CD4-positive, alpha-beta memory T cell (primary cell): ENCODE results near the gene MTIF3. TPM values are rescaled to one million over a fixed set of nuclear protein-coding genes. Genes with fewer than 3 reads are reported as not detected.

Experiments used
- CTCF ChIA-PET: fragments of 350-600 bp; sonication (Branson Sonifier 250); formaldehyde crosslinking; loops from one replicate; lab custom pipeline; 2021; ENCODE audit warnings: inconsistent platforms; ENCODE audit not compliant: partially characterized antibody; lab: Charles Lee
- POLR2A ChIA-PET: fragments of 350-600 bp; sonication (Branson Sonifier 250); formaldehyde crosslinking; loops from one replicate; lab custom pipeline; 2021; ENCODE audit not compliant: partially characterized antibody; lab: Charles Lee
- DNase-seq, 5 donors: peaks; one replicate each; pipeline versions ENCODE4 v3.0.0 to v3.0.0-alpha.2; 2020 to 2022; ENCODE audit warnings: mixed read lengths in 1 of 5
- H3K27ac ChIP-seq: one replicate; pipeline ENCODE4 v1.7.0; 2013; ENCODE audit warnings: low read depth, low read length
- H3K27me3 ChIP-seq: 2 replicates; pipeline ENCODE4 v1.7.0; 2013; ENCODE audit warnings: mild to moderate bottlenecking, low read length, moderate library complexity; ENCODE audit not compliant: insufficient read depth
- H3K36me3 ChIP-seq: 2 replicates; pipeline ENCODE4 v1.7.0; 2013; ENCODE audit warnings: mild to moderate bottlenecking, low read length, moderate library complexity; ENCODE audit not compliant: insufficient read depth
- H3K4me1 ChIP-seq: 2 replicates; pipeline ENCODE4 v1.7.0; 2013; ENCODE audit warnings: mild to moderate bottlenecking, low read length, moderate library complexity; ENCODE audit not compliant: insufficient read depth
- H3K4me3 ChIP-seq, 2 donors: one replicate each; pipeline ENCODE4 v1.7.0; 2013; ENCODE audit warnings: low read length in 2 of 2, mild to moderate bottlenecking in 1 of 2
- H3K9me3 ChIP-seq, 2 donors: one replicate each; pipeline ENCODE4 v1.7.0; 2013; ENCODE audit warnings: low read length in 2 of 2, control low read depth in 1 of 2; ENCODE audit not compliant: control insufficient read depth in 1 of 2
- H3K27ac Mint-ChIP-seq, 7 donors: one replicate each; pipeline ENCODE4 v1.8.0; 2020 to 2021; ENCODE audit warnings: mixed read lengths in 7 of 7, mild to moderate bottlenecking in 6 of 7, inconsistent platforms in 3 of 7, moderate library complexity in 3 of 7
- H3K27me3 Mint-ChIP-seq, 2 donors: one replicate each; pipeline ENCODE4 v1.8.0; 2020 to 2021; ENCODE audit warnings: mixed read lengths in 2 of 2
- H3K36me3 Mint-ChIP-seq, 2 donors: one replicate each; pipeline ENCODE4 v1.8.0; 2020 to 2021; ENCODE audit warnings: mixed read lengths in 2 of 2, inconsistent platforms in 1 of 2, mild to moderate bottlenecking in 1 of 2
- H3K4me1 Mint-ChIP-seq, 4 donors: one replicate each; pipeline ENCODE4 v1.8.0; 2020 to 2021; ENCODE audit warnings: mixed read lengths in 4 of 4, mild to moderate bottlenecking in 1 of 4
- H3K4me3 Mint-ChIP-seq, 8 donors: one replicate each; pipeline ENCODE4 v1.8.0; 2020 to 2021; ENCODE audit warnings: mixed read lengths in 8 of 8, mild to moderate bottlenecking in 7 of 8, moderate library complexity in 6 of 8, inconsistent platforms in 3 of 8
- H3K9me3 Mint-ChIP-seq, 8 donors: one replicate each; pipeline ENCODE4 v1.8.0; 2020 to 2021; ENCODE audit warnings: mixed read lengths in 8 of 8, mild to moderate bottlenecking in 5 of 8, inconsistent platforms in 3 of 8, moderate library complexity in 1 of 8
- intact Hi-C: fragments of 100-400 bp; cut with micrococcal nuclease; formaldehyde crosslinking; loops from one replicate; pipeline ENCODE4 v1.15.1; 2023
- polyA plus RNA-seq, 2 donors: library from polyadenylated mRNA; unstranded; fragments of 300-500 nt; fragmentation: Illumina TruSeq; gene quantifications; one replicate each; pipeline ENCODE4 v1.2.3, GENCODE V29; 2021
- total RNA-seq, 2 experiments: library from RNA; stranded (reverse); gene quantifications; one replicate each; pipeline ENCODE4 v1.2.3, GENCODE V29; 2021

Gene MTIF3
- total and polyA plus RNA-seq, 4 experiments from 2014 or later = 85.6 to 94.4 (median 89.4) TPM

- Histone ChIP-seq H3K36me3 (peaks cover 14% of the 10 kb centered on the region), H3K4me1 (peaks cover 67% of the 10 kb centered on the region), H3K27ac (peak overlapping the region; percentile 19), H3K9me3 (no peaks in the 10 kb centered on the region), H3K27me3 (no peaks in the 10 kb centered on the region), H3K4me3 (peak overlapping the region in 1 of 2 donors; percentile 43)
- intact Hi-C loops = loop anchor here (1.0 kb wide), 2 partner anchors 8 kb away; partner anchors contain the start of gene MTIF3
- CTCF ChIA-PET = interaction anchor here (1.1 to 4.8 kb wide), 4 partner anchors 14 to 384 kb away, joined by 4 to 57 read pairs (median 7); partner anchors contain the start of genes GTF3A and LNX2
- peak; percentile 32 to 63 (median 39) for DNase-seq
- H3K4me1 Mint-ChIP-seq = peaks cover 40 to 80% (median 59%) of the 10 kb centered on the region in 4 donors
- H3K27me3 Mint-ChIP-seq = no peaks in the 10 kb centered on the region
- H3K36me3 Mint-ChIP-seq = peaks cover 27 to 43% of the 10 kb centered on the region in 2 donors
- H3K4me3 Mint-ChIP-seq = peak overlapping the region; percentile 53 to 85 (median 73)
- H3K27ac Mint-ChIP-seq = peak overlapping the region; percentile 76 to 93 (median 90)
- H3K9me3 Mint-ChIP-seq = no peaks in the 10 kb centered on the region
- POLR2A ChIA-PET = interaction anchor here (1.0 to 4.9 kb wide), 5 partner anchors 8 to 178 kb away, joined by 3 to 182 read pairs (median 10); partner anchors contain the start of genes GTF3A, LNX2 and POLR1D
Observed at GRCh38 chr13:27442071-27442647, 8.2 kb downstream of the MTIF3 start.

GRCh38 chr13:27440408-27440807 lies 10.0 kb downstream of the MTIF3 start:
- Histone ChIP-seq H3K27me3 (no peaks in the 10 kb centered on the region), H3K9me3 (no peaks in the 10 kb centered on the region), H3K4me3 (no peak overlapping the region), H3K4me1 (peaks cover 50% of the 10 kb centered on the region), H3K36me3 (peaks cover 24% of the 10 kb centered on the region), H3K27ac (no peak overlapping the region)
- peaks cover 38 to 55% of the 10 kb centered on the region in 2 donors for H3K36me3 Mint-ChIP-seq
- no peaks in the 10 kb centered on the region for H3K27me3 Mint-ChIP-seq
- intact Hi-C loops = loop anchor here (1.0 kb wide), 1 partner anchor 13 kb away; no protein-coding TSS in a partner anchor
- H3K9me3 Mint-ChIP-seq = no peaks in the 10 kb centered on the region
- H3K27ac Mint-ChIP-seq = peak overlapping the region; percentile 28 to 90 (median 81)
- DNase-seq = no peak
- H3K4me1 Mint-ChIP-seq = peaks cover 34 to 72% (median 47%) of the 10 kb centered on the region in 4 donors
- CTCF ChIA-PET = no interaction called here
- POLR2A ChIA-PET = interaction anchor here (1.3 to 2.3 kb wide), 3 partner anchors 10 to 16 kb away, joined by 3 to 25 read pairs (median 16); partner anchors contain the start of genes GTF3A and MTIF3
- H3K4me3 Mint-ChIP-seq = peak overlapping the region in 7 of 8 donors; percentile 3 to 85 (median 43)

- H3K36me3 Mint-ChIP-seq = peaks cover 64 to 78% of the 10 kb centered on the region in 2 donors
- intact Hi-C loops = no loop called here
- H3K4me1 Mint-ChIP-seq = peaks cover 34 to 75% (median 48%) of the 10 kb centered on the region in 4 donors
- H3K4me3 Mint-ChIP-seq = no peak overlapping the region
- H3K9me3 ChIP-seq = no peaks in the 10 kb centered on the region
- peak overlapping the region in 6 of 7 donors; percentile 25 to 70 (median 50) for H3K27ac Mint-ChIP-seq
- no peaks in the 10 kb centered on the region for H3K27me3 ChIP-seq
- no peak overlapping the region for H3K4me3 ChIP-seq
- no peak for DNase-seq
- peaks cover 45% of the 10 kb centered on the region for H3K4me1 ChIP-seq
- ChIA-PET CTCF (interaction anchor here (1.9 kb wide), 1 partner anchor 10 kb away, joined by 5 read pairs; no protein-coding TSS in a partner anchor), POLR2A (interaction anchor here (1.9 to 4.4 kb wide), 3 partner anchors 8 to 13 kb away, joined by 6 to 62 read pairs (median 6); partner anchors contain the start of genes GTF3A and MTIF3)
- H3K27me3 Mint-ChIP-seq = no peaks in the 10 kb centered on the region
- H3K36me3 ChIP-seq = peaks cover 50% of the 10 kb centered on the region
- no peak overlapping the region for H3K27ac ChIP-seq
- H3K9me3 Mint-ChIP-seq = no peaks in the 10 kb centered on the region
Observed at GRCh38 chr13:27437126-27437525, 13.2 kb downstream of the MTIF3 start.

GRCh38 chr13:27432611-27433210 lies 17.7 kb downstream of the MTIF3 start:
- H3K4me1 ChIP-seq = peaks cover 53% of the 10 kb centered on the region
- H3K36me3 ChIP-seq = peaks cover 74% of the 10 kb centered on the region
- Mint-ChIP-seq H3K9me3 (no peaks in the 10 kb centered on the region), H3K4me1 (peaks cover 35 to 70% (median 46%) of the 10 kb centered on the region in 4 donors), H3K27me3 (no peaks in the 10 kb centered on the region), H3K27ac (peak overlapping the region; percentile 65 to 96 (median 89)), H3K36me3 (peaks cover 81 to 88% of the 10 kb centered on the region in 2 donors), H3K4me3 (peak overlapping the region in 7 of 8 donors; percentile 15 to 88 (median 51))
- ChIA-PET POLR2A (interaction anchor here (0.6 to 3.0 kb wide), 6 partner anchors 8 to 189 kb away, joined by 3 to 30 read pairs (median 8); partner anchors contain the start of genes GTF3A, LNX2, MTIF3 and POLR1D), CTCF (interaction anchor here (1.0 kb wide), 1 partner anchor 8 kb away, joined by 3 read pairs; the partner anchor contains the start of gene GTF3A)
- intact Hi-C loops = no loop called here
- DNase-seq = peak; percentile 54 to 72 (median 60)
- no peaks in the 10 kb centered on the region for H3K9me3 ChIP-seq
- peak overlapping the region; percentile 37 for H3K27ac ChIP-seq
- H3K27me3 ChIP-seq = no peaks in the 10 kb centered on the region
- no peak overlapping the region for H3K4me3 ChIP-seq

- Histone ChIP-seq H3K27ac (peak overlapping the region; percentile 37), H3K4me1 (peaks cover 59% of the 10 kb centered on the region), H3K4me3 (no peak overlapping the region), H3K9me3 (no peaks in the 10 kb centered on the region), H3K36me3 (peaks cover 74% of the 10 kb centered on the region), H3K27me3 (no peaks in the 10 kb centered on the region)
- H3K4me1 Mint-ChIP-seq = peaks cover 38 to 70% (median 49%) of the 10 kb centered on the region in 4 donors
- no peaks in the 10 kb centered on the region for H3K9me3 Mint-ChIP-seq
- H3K27me3 Mint-ChIP-seq = no peaks in the 10 kb centered on the region
- H3K27ac Mint-ChIP-seq = peak overlapping the region; percentile 65 to 96 (median 89)
- intact Hi-C loops = no loop called here
- CTCF ChIA-PET = no interaction called here
- H3K36me3 Mint-ChIP-seq = peaks cover 81 to 87% of the 10 kb centered on the region in 2 donors
- peak overlapping the region in 7 of 8 donors; percentile 15 to 88 (median 51) for H3K4me3 Mint-ChIP-seq
- DNase-seq = no peak
- POLR2A ChIA-PET = interaction anchor here (0.6 to 3.0 kb wide), 6 partner anchors 8 to 190 kb away, joined by 3 to 30 read pairs (median 8); partner anchors contain the start of genes GTF3A, LNX2, MTIF3 and POLR1D
Observed at GRCh38 chr13:27432180-27432579, 18.2 kb downstream of the MTIF3 start.

GRCh38 chr13:27428160-27428559 lies 22.2 kb downstream of the MTIF3 start:
- Histone ChIP-seq H3K36me3 (peaks cover 44% of the 10 kb centered on the region), H3K4me3 (no peak overlapping the region), H3K27ac (peak overlapping the region; percentile 95), H3K4me1 (peaks cover 79% of the 10 kb centered on the region), H3K27me3 (no peaks in the 10 kb centered on the region), H3K9me3 (no peaks in the 10 kb centered on the region)
- ChIA-PET POLR2A (interaction anchor here (1.3 to 7.9 kb wide), 8 partner anchors 9 to 711 kb away, joined by 3 to 588 read pairs (median 45); partner anchors contain the start of genes LNX2, MTIF3, PAN3 and POLR1D), CTCF (interaction anchor here (0.8 to 5.0 kb wide), 7 partner anchors 8 to 398 kb away, joined by 3 to 109 read pairs (median 16); partner anchors contain the start of genes MTIF3 and POLR1D)
- Mint-ChIP-seq H3K27me3 (no peaks in the 10 kb centered on the region), H3K4me3 (peak overlapping the region in 7 of 8 donors; percentile 53 to 94 (median 87)), H3K36me3 (peaks cover 55 to 67% of the 10 kb centered on the region in 2 donors), H3K4me1 (peaks cover 47 to 77% (median 62%) of the 10 kb centered on the region in 4 donors), H3K27ac (peak overlapping the region; percentile 87 to 99 (median 95)), H3K9me3 (no peaks in the 10 kb centered on the region)
- DNase-seq = no peak
- intact Hi-C loops = loop anchor here (10.0 kb wide), 1 partner anchor 1173 kb away; the partner anchor contains the start of gene CDK8
